ENCODE results near the gene TRMT10C. TPM values are rescaled to one million over a fixed set of nuclear protein-coding genes. Genes with fewer than 3 reads are reported as not detected.

TRMT10C gene
- total and polyA plus RNA-seq, 2 experiments from 2014 or later = 61.9 to 145 TPM

DNA sequence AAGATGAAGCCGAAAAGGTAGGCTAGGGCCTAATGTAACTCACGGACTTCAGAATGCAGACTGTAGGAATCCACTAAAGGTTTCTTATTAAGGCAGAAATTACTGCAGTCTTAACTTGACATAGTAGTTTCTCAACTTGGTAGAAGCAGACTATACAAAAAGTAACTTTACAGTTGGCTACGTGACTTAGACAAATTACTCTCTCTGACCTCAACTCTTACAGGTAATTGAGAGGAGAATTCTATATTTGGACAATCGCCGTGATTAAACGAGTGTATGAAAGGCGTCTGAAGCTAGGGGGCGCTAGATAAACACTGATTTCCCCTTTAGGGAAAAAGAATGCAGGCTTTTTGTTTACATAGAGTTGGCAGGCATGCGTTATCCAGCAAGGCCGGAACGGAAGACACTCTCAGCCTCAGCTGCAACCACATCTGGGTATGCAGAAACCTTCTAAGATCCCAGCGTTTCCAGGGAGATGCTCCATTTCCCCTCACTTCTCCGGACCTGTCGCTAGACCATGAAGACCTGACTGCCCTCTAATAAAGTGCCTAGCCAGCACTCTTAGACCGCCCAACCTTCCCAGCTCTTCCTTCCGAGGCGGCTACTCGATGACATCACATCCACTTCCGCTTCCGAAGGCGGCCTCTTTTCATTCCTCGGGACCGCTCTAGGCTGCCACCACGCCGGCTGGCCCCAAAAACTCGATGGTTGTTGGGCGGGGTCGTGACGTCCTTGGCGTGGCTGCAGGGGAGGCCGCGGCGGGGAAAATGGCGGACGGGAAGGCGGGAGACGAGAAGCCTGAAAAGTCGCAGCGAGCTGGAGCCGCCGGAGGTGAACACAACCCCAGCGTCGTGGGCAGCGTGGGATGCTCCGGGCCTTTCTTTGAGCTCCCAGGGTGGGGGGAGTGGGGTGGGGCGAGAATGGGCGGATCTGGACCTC, 12.1 kb downstream of the TRMT10C start, which contains the start of gene PCNP (continued):
- TF ChIP-seq, protein P1, sequence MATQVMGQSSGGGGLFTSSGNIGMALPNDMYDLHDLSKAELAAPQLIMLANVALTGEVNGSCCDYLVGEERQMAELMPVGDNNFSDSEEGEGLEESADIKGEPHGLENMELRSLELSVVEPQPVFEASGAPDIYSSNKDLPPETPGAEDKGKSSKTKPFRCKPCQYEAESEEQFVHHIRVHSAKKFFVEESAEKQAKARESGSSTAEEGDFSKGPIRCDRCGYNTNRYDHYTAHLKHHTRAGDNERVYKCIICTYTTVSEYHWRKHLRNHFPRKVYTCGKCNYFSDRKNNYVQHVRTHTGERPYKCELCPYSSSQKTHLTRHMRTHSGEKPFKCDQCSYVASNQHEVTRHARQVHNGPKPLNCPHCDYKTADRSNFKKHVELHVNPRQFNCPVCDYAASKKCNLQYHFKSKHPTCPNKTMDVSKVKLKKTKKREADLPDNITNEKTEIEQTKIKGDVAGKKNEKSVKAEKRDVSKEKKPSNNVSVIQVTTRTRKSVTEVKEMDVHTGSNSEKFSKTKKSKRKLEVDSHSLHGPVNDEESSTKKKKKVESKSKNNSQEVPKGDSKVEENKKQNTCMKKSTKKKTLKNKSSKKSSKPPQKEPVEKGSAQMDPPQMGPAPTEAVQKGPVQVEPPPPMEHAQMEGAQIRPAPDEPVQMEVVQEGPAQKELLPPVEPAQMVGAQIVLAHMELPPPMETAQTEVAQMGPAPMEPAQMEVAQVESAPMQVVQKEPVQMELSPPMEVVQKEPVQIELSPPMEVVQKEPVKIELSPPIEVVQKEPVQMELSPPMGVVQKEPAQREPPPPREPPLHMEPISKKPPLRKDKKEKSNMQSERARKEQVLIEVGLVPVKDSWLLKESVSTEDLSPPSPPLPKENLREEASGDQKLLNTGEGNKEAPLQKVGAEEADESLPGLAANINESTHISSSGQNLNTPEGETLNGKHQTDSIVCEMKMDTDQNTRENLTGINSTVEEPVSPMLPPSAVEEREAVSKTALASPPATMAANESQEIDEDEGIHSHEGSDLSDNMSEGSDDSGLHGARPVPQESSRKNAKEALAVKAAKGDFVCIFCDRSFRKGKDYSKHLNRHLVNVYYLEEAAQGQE (IDR thresholded peaks at IDR 0.05; ENCODE audit: unreplicated experiment) = no peak
- TF ChIP-seq EZH2 (IDR thresholded peaks at IDR 0.05; ENCODE audit: low read depth, unreplicated experiment) (no peak), ZNF114 (CRISPR knock-in tag; IDR thresholded peaks at IDR 0.05) (no peak), NANOG (IDR thresholded peaks at IDR 0.05; ENCODE audit: borderline replicate concordance) (no peak), POLR2AphosphoS5 (IDR thresholded peaks at IDR 0.05; ENCODE audit: low read depth) (peak; percentile 91), ZNF331 (CRISPR knock-in tag; IDR thresholded peaks at IDR 0.05; ENCODE audit: low read depth) (no peak)
- TF ChIP-seq, protein P2, sequence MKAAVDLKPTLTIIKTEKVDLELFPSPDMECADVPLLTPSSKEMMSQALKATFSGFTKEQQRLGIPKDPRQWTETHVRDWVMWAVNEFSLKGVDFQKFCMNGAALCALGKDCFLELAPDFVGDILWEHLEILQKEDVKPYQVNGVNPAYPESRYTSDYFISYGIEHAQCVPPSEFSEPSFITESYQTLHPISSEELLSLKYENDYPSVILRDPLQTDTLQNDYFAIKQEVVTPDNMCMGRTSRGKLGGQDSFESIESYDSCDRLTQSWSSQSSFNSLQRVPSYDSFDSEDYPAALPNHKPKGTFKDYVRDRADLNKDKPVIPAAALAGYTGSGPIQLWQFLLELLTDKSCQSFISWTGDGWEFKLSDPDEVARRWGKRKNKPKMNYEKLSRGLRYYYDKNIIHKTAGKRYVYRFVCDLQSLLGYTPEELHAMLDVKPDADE (IDR thresholded peaks at IDR 0.05) = peak; percentile 91

DNA sequence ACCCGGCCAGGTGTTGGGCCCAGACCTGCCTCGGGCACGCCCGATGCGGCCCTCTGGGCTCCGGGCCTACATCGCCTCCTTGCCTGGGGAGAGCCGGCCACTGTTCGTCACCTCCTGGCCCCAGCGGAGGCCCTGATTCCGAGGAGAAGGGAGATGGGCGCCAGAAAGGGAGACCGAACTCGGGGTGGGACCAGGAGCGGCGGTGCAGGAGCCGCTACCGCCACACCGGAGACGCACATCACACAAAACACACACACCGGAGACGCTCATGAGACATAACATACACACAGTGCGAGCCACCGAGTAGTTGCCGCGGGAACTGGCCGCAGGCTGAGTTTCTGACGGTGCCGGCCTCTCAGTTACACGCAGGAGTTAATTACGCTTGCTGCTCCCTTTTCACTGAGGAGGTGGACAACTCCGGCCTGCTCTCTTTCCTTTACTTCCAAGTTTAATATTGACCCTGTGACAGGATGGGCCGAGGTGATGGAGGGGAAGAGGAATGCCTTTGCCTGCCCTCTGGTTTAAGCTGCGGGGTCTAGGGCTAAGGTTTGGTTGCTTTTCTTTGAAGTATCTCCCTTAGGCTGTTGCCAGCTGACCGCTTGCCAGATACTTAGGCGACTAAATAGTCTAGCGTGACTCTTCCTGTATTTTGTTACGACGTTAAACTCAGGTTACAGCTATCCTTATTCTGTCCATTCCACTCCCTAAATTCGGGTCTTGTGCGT, 12.9 kb downstream of the TRMT10C start:
- Mint-ChIP-seq H3K9me3 (no peaks in the 10 kb centered on the region), H3K4me1 (peaks cover 12% of the 10 kb centered on the region), H3K27ac (peak overlapping the region; percentile 99), H3K27me3 (ENCODE audit: insufficient read depth, low read depth, poor library complexity) (peaks cover 3% of the 10 kb centered on the region), H3K36me3 (ENCODE audit: low read depth) (peaks cover 16% of the 10 kb centered on the region), H3K4me3 (peak overlapping the region; percentile 94)
- H3K4me3 ChIP-seq = peak overlapping the region; percentile 95
- peak overlapping the region; percentile 84 for H3K4me2 ChIP-seq
- H3K36me3 ChIP-seq (ENCODE audit: insufficient read depth) = peaks cover 6% of the 10 kb centered on the region; the same call in 1 of the 2 replicates
- peak; percentile 51 for DNase-seq (ENCODE audit: low spot score)
- H2AFZ ChIP-seq = peak overlapping the region; percentile 57
- peaks cover 12% of the 10 kb centered on the region for H3K4me1 ChIP-seq (ENCODE audit: insufficient read depth)
- ATAC-seq = peak; percentile 68
- peak overlapping the region; percentile 91 for H3K27ac ChIP-seq (ENCODE audit: low read depth)
- no peaks in the 10 kb centered on the region for H3K9me2 ChIP-seq (ENCODE audit: insufficient read depth)
- peaks cover 54% of the 10 kb centered on the region for H3K79me2 ChIP-seq (replicated peaks; ENCODE audit: insufficient read depth)
- no peaks in the 10 kb centered on the region for H3F3A ChIP-seq (replicated peaks; ENCODE audit: low read depth)
- H3K27me3 ChIP-seq (ENCODE audit: insufficient read depth) = no peaks in the 10 kb centered on the region
- H4K20me1 ChIP-seq (replicated peaks; ENCODE audit: insufficient read depth) = peaks cover 20% of the 10 kb centered on the region
- TF ChIP-seq CREB1 (CRISPR knock-in tag; IDR thresholded peaks at IDR 0.05; ENCODE audit: low read depth) (no peak), POLR2AphosphoS5 (IDR thresholded peaks at IDR 0.05; ENCODE audit: low read depth) (no peak), ZNF331 (CRISPR knock-in tag; IDR thresholded peaks at IDR 0.05; ENCODE audit: low read depth) (no peak), JUNB (IDR thresholded peaks at IDR 0.05; ENCODE audit: unreplicated experiment) (no peak), NANOG (IDR thresholded peaks at IDR 0.05; ENCODE audit: borderline replicate concordance) (no peak)
- TF ChIP-seq, protein P3, sequence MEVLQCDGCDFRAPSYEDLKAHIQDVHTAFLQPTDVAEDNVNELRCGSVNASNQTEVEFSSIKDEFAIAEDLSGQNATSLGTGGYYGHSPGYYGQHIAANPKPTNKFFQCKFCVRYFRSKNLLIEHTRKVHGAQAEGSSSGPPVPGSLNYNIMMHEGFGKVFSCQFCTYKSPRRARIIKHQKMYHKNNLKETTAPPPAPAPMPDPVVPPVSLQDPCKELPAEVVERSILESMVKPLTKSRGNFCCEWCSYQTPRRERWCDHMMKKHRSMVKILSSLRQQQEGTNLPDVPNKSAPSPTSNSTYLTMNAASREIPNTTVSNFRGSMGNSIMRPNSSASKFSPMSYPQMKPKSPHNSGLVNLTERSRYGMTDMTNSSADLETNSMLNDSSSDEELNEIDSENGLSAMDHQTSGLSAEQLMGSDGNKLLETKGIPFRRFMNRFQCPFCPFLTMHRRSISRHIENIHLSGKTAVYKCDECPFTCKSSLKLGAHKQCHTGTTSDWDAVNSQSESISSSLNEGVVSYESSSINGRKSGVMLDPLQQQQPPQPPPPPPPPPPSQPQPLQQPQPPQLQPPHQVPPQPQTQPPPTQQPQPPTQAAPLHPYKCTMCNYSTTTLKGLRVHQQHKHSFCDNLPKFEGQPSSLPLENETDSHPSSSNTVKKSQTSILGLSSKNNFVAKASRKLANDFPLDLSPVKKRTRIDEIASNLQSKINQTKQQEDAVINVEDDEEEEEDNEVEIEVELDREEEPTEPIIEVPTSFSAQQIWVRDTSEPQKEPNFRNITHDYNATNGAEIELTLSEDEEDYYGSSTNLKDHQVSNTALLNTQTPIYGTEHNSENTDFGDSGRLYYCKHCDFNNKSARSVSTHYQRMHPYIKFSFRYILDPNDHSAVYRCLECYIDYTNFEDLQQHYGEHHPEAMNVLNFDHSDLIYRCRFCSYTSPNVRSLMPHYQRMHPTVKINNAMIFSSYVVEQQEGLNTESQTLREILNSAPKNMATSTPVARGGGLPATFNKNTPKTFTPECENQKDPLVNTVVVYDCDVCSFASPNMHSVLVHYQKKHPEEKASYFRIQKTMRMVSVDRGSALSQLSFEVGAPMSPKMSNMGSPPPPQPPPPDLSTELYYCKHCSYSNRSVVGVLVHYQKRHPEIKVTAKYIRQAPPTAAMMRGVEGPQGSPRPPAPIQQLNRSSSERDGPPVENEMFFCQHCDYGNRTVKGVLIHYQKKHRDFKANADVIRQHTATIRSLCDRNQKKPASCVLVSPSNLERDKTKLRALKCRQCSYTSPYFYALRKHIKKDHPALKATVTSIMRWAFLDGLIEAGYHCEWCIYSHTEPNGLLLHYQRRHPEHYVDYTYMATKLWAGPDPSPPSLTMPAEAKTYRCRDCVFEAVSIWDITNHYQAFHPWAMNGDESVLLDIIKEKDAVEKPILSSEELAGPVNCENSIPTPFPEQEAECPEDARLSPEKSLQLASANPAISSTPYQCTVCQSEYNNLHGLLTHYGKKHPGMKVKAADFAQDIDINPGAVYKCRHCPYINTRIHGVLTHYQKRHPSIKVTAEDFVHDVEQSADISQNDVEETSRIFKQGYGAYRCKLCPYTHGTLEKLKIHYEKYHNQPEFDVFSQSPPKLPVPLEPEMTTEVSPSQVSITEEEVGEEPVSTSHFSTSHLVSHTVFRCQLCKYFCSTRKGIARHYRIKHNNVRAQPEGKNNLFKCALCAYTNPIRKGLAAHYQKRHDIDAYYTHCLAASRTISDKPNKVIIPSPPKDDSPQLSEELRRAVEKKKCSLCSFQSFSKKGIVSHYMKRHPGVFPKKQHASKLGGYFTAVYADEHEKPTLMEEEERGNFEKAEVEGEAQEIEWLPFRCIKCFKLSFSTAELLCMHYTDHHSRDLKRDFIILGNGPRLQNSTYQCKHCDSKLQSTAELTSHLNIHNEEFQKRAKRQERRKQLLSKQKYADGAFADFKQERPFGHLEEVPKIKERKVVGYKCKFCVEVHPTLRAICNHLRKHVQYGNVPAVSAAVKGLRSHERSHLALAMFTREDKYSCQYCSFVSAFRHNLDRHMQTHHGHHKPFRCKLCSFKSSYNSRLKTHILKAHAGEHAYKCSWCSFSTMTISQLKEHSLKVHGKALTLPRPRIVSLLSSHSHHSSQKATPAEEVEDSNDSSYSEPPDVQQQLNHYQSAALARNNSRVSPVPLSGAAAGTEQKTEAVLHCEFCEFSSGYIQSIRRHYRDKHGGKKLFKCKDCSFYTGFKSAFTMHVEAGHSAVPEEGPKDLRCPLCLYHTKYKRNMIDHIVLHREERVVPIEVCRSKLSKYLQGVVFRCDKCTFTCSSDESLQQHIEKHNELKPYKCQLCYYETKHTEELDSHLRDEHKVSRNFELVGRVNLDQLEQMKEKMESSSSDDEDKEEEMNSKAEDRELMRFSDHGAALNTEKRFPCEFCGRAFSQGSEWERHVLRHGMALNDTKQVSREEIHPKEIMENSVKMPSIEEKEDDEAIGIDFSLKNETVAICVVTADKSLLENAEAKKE (CRISPR knock-in tag; IDR thresholded peaks at IDR 0.05) = no peak
